GM12878 (cell line): ENCODE data around the gene KAT2B. TPM values are rescaled to one million over a fixed set of nuclear protein-coding genes. Genes with fewer than 3 reads are reported as not detected.
A peak's percentile ranks its signal among the peaks of the same experiment; 100 is the strongest.

Experiments
- ATAC-seq: fragments of 200-7000 bp; cut with Tn5 transposase; 3 replicates; pipeline ENCODE4 v1.9.1; 2020; ENCODE audit warnings: mild to moderate bottlenecking, moderate library complexity
- BruUV-seq: library from RNA; stranded (reverse); fragments of 400-500 nt; replicated peaks from 2 replicates; lab custom pipeline; 2021; lab: Mats Ljungman, UMichigan
- CTCF ChIA-PET: fragments of 300-600 bp; sonication (Branson Sonifier 250); formaldehyde crosslinking; extraction: SDS; loops from one replicate; lab custom pipeline; 2021; ENCODE audit warnings: inconsistent platforms; lab: Yijun Ruan, JAX
- POLR2A ChIA-PET: fragments of 350-600 bp; formaldehyde crosslinking; extraction: SDS; loops from one replicate; lab custom pipeline; 2021; ENCODE audit warnings: inconsistent platforms; lab: Charles Lee
- RAD21 ChIA-PET: fragments of 300-600 bp; sonication (Branson Sonifier 250); formaldehyde crosslinking; loops from one replicate; lab custom pipeline; 2023; ENCODE audit warnings: antibody characterized with exemption; ENCODE audit not compliant: unreplicated experiment; lab: Charles Lee
- SMC1A ChIA-PET: fragments of 300-600 bp; sonication (Branson Sonifier 250); formaldehyde crosslinking; loops from one replicate; lab custom pipeline; 2023; ENCODE audit not compliant: unreplicated experiment, uncharacterized antibody; lab: Charles Lee
- DNase-seq: peaks from one replicate; pipeline ENCODE4 v3.0.0-alpha.2; 2011; ENCODE audit warnings: low read depth, low spot score
- FAIRE-seq: peaks from 3 replicates; lab custom pipeline; 2011; peaks lifted over from hg19 to GRCh38; lab: Jason Lieb, UNC
- H2AFZ ChIP-seq: 2 replicates; pipeline ENCODE4 v1.6.0; 2011; ENCODE audit warnings: low read depth, low read length, control low read depth; ENCODE audit not compliant: control insufficient read depth
- H3K27ac ChIP-seq: 2 replicates; pipeline ENCODE4 v1.5.1; 2011; ENCODE audit warnings: control low read depth; ENCODE audit not compliant: control insufficient read depth, insufficient read depth
- H3K27me3 ChIP-seq, 2 experiments: replicated peaks in 1 of 2; 2 replicates each; pipeline versions ENCODE4 v1.6.0 to v1.6.1; 2011; ENCODE audit warnings: low read length in 1 of 2; ENCODE audit not compliant: control insufficient read depth in 2 of 2, insufficient read depth in 2 of 2
- H3K36me3 ChIP-seq, 2 experiments: 2 replicates each; pipeline ENCODE4 v1.5.1; 2011; ENCODE audit warnings: low read length in 1 of 2; ENCODE audit not compliant: control insufficient read depth in 2 of 2, insufficient read depth in 2 of 2
- H3K4me1 ChIP-seq: 2 replicates; pipeline ENCODE4 v1.6.1; 2011; ENCODE audit warnings: mild to moderate bottlenecking, low read length, moderate library complexity, mixed read lengths; ENCODE audit not compliant: control insufficient read depth, insufficient read depth
- H3K4me2 ChIP-seq: 2 replicates; pipeline ENCODE4 v1.6.0; 2011; ENCODE audit warnings: control low read depth; ENCODE audit not compliant: control insufficient read depth, insufficient read depth
- H3K4me3 ChIP-seq: fragments of 200-600 bp; sonication (generic); 2 replicates; pipeline ENCODE4 v1.5.1; 2016
- H3K79me2 ChIP-seq: 2 replicates; pipeline ENCODE4 v1.6.0; 2011; ENCODE audit warnings: low read length; ENCODE audit not compliant: control insufficient read depth, insufficient read depth
- H3K9ac ChIP-seq: 2 replicates; pipeline ENCODE4 v1.8.0; 2011; ENCODE audit warnings: low read length, control low read depth, mixed read lengths; ENCODE audit not compliant: control insufficient read depth, insufficient read depth
- H3K9me3 ChIP-seq: replicated peaks from 3 replicates; pipeline ENCODE4 v1.5.1; 2011; ENCODE audit warnings: mild to moderate bottlenecking, low read length; ENCODE audit not compliant: control insufficient read depth, insufficient read depth
- H4K20me1 ChIP-seq: 2 replicates; pipeline ENCODE4 v1.6.0; 2011; ENCODE audit not compliant: control insufficient read depth, insufficient read depth
- CEBPB ChIP-seq, 2 experiments: fragments of 150-350 bp in 1 of 2; IDR thresholded peaks; 2 replicates each; pipeline ENCODE4 v1.6.1; 2012 to 2014; ENCODE audit warnings: low read depth in 2 of 2, low read length in 2 of 2, borderline replicate concordance in 1 of 2, inconsistent platforms in 1 of 2
- LARP7 ChIP-seq: fragments of 450-650 bp; IDR thresholded peaks from 2 replicates; pipeline ENCODE4 v1.6.1; 2017; ENCODE audit warnings: mild to moderate bottlenecking
- NBN ChIP-seq: fragments of 450-650 bp; IDR thresholded peaks from 2 replicates; pipeline ENCODE4 v1.6.1; 2016
- POLR2AphosphoS5 ChIP-seq: IDR thresholded peaks from 2 replicates; pipeline ENCODE4 v1.6.1; 2011; ENCODE audit warnings: mild to moderate bottlenecking, low read length, inconsistent platforms
- STAT3 ChIP-seq: IDR thresholded peaks from 2 replicates; pipeline ENCODE4 v1.6.1; 2011; ENCODE audit warnings: low read depth, low read length, improper control_type of control experiment
- SUPT20H ChIP-seq: IDR thresholded peaks from 2 replicates; pipeline ENCODE4 v1.6.1; 2011; ENCODE audit warnings: low read depth, mild to moderate bottlenecking, low read length, moderate library complexity, borderline replicate concordance; ENCODE audit not compliant: control insufficient read depth
- WGBS: methylation state at CpG from one replicate; pipeline ENCODE4 v1.1.6; 2016; ENCODE audit warnings: low lambda C conversion rate; ENCODE audit not compliant: insufficient replicate concordance, insufficient coverage; ENCODE audit errors: missing lambda C conversion rate; 5-methylcytosine and 5-hydroxymethylcytosine counted together
- in situ Hi-C: fragments of 300-500 bp; cut with MboI; formaldehyde crosslinking; loops from 9 replicates; pipeline ENCODE4 v1.14.3; 2018; ENCODE audit warnings: mixed read lengths
- intact Hi-C: fragments of 100-400 bp; cut with micrococcal nuclease; formaldehyde crosslinking; loops from one replicate; pipeline ENCODE4 v1.14.2; 2022; ENCODE audit not compliant: unreplicated experiment
- polyA plus RNA-seq, 11 experiments: library from polyadenylated mRNA; depleted of rRNA in 4 of 11; unstranded in 6 of 11; stranded (reverse) in 5 of 11; fragments of >200 nt; fragmentation: Nextera tagmentation in 4 of 11; fragmentation: Illumina TruSeq in 1 of 11; extraction: Ambion mirVana in 4 of 11; extraction: Trizol in 1 of 11; gene quantifications; 1 replicate in 1 of 11; 2 replicates in 10 of 11; pipeline versions ENCODE4 v1.2.1 to v1.2.3, GENCODE V29; 2011 to 2016; ENCODE audit warnings: inconsistent platforms in 2 of 11, missing spikeins in 2 of 11, low read depth in 1 of 11
- total RNA-seq, 4 experiments: library from RNA; depleted of rRNA in 3 of 4; stranded (reverse); fragments of >200 nt in 3 of 4; fragmentation: Illumina TruSeq in 1 of 4; extraction: Trizol in 1 of 4; gene quantifications; 2 replicates each; pipeline versions ENCODE4 v1.2.1 to v1.2.3, GENCODE V29; 2013 to 2021
- TF ChIP-seq, protein P1 (sequence below): fragments of 450-650 bp; IDR thresholded peaks from 2 replicates; pipeline ENCODE4 v1.6.1; 2017; ENCODE audit warnings: mild to moderate bottlenecking, moderate library complexity
- TF ChIP-seq, protein P2 (sequence below): IDR thresholded peaks from 2 replicates; pipeline ENCODE4 v1.6.1; 2012; ENCODE audit warnings: mild to moderate bottlenecking, low read depth, low read length
- TF ChIP-seq, protein P3 (sequence below): fragments of 450-650 bp; IDR thresholded peaks from 2 replicates; pipeline ENCODE4 v1.6.1; 2018; ENCODE audit warnings: borderline replicate concordance, mild to moderate bottlenecking; ENCODE audit not compliant: partially characterized antibody
- TF ChIP-seq, protein P4 (sequence below): fragments of 450-650 bp; IDR thresholded peaks from 2 replicates; pipeline ENCODE4 v1.6.1; 2017; ENCODE audit warnings: low read depth, mild to moderate bottlenecking, moderate library complexity

Gene KAT2B
- total and polyA plus RNA-seq, 10 of the 15 experiments (the other 5 are each of a cell fraction or from before 2014, with no cell fraction given): 2.9 to 15.2 (median 10.2) TPM

DNA sequence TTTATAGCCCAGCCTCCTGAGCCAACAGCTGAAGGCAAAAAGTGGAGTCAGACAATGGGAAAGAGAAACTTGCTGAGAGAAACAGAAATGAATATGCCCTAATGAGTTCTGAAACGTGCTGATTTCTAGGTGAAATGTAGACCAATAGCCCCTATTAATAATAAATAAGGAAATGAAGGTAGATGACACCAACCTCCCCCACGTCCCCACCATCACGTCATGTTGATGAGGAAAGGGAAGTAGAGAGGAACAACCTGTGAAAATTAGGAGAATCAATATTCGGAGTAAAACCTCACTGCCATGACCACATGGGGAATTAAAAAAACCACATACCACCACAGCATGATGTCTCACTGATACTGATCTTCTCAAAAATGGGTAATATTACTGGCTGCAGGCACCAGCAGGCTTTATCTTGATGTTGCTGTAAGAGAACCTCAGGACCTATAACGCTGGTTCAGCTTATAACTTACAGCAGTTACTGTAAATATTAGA is 64.0 kb downstream of the KAT2B start:
- Histone ChIP-seq H3K4me1 (peaks cover 16% of the 10 kb centered on the region), H3K27me3 (no peaks in the 10 kb centered on the region), H3K27ac (no peak overlapping the region), H3K36me3 (no peaks in the 10 kb centered on the region), H3K4me2 (peak overlapping the region; percentile 44; the same call in 1 of the 2 replicates), H3K9ac (no peak overlapping the region), H3K79me2 (no peaks in the 10 kb centered on the region), H3K9me3 (no peaks in the 10 kb centered on the region), H3K4me3 (0 out of 2 replicates have a peak overlapping the region, but pooled peaks have one; percentile 36), H2AFZ (peak overlapping the region; percentile 40), H4K20me1 (no peaks in the 10 kb centered on the region)
- WGBS: 10% methylated on average over 5 of the region's 5 CpGs
- DNase-seq: peak; percentile 13
- CTCF ChIA-PET: interaction anchor here (0.9 to 1.8 kb wide), 6 partner anchors 19 to 219 kb away, joined by 3 to 4 read pairs (median 4); no protein-coding TSS in a partner anchor
- SMC1A ChIA-PET: interaction anchor here (0.8 to 2.7 kb wide), 11 partner anchors 10 to 243 kb away, joined by 3 to 12 read pairs (median 4); partner anchors contain the start of genes KAT2B and SGO1
- no TSS peak for BruUV-seq
- intact Hi-C loops (no loop called here), in situ Hi-C loops (no loop called here)
- RAD21 ChIA-PET: interaction anchor here (1.0 to 2.0 kb wide), 3 partner anchors 59 to 63 kb away, joined by 3 to 11 read pairs (median 4); partner anchors contain the start of gene KAT2B
- peak; percentile 91 for ATAC-seq
- no peak for FAIRE-seq
- POLR2A ChIA-PET: interaction anchor here (1.0 kb wide), 1 partner anchor 18 kb away, joined by 4 read pairs; no protein-coding TSS in a partner anchor
- TF ChIP-seq POLR2AphosphoS5 (no peak), LARP7 (no peak), CEBPB (IDR thresholded peaks at IDR 0.05; ENCODE audit: borderline replicate concordance in 1 of 2, low read depth in 2 of 2, low read length in 2 of 2) (no peak), SUPT20H (no peak), NBN (0 out of 2 replicates have a peak, but pooled peaks have one; percentile 26), STAT3 (no peak)
- TF ChIP-seq, protein P1, sequence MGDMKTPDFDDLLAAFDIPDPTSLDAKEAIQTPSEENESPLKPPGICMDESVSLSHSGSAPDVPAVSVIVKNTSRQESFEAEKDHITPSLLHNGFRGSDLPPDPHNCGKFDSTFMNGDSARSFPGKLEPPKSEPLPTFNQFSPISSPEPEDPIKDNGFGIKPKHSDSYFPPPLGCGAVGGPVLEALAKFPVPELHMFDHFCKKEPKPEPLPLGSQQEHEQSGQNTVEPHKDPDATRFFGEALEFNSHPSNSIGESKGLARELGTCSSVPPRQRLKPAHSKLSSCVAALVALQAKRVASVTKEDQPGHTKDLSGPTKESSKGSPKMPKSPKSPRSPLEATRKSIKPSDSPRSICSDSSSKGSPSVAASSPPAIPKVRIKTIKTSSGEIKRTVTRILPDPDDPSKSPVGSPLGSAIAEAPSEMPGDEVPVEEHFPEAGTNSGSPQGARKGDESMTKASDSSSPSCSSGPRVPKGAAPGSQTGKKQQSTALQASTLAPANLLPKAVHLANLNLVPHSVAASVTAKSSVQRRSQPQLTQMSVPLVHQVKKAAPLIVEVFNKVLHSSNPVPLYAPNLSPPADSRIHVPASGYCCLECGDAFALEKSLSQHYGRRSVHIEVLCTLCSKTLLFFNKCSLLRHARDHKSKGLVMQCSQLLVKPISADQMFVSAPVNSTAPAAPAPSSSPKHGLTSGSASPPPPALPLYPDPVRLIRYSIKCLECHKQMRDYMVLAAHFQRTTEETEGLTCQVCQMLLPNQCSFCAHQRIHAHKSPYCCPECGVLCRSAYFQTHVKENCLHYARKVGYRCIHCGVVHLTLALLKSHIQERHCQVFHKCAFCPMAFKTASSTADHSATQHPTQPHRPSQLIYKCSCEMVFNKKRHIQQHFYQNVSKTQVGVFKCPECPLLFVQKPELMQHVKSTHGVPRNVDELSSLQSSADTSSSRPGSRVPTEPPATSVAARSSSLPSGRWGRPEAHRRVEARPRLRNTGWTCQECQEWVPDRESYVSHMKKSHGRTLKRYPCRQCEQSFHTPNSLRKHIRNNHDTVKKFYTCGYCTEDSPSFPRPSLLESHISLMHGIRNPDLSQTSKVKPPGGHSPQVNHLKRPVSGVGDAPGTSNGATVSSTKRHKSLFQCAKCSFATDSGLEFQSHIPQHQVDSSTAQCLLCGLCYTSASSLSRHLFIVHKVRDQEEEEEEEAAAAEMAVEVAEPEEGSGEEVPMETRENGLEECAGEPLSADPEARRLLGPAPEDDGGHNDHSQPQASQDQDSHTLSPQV: no peak
- TF ChIP-seq, protein P2, sequence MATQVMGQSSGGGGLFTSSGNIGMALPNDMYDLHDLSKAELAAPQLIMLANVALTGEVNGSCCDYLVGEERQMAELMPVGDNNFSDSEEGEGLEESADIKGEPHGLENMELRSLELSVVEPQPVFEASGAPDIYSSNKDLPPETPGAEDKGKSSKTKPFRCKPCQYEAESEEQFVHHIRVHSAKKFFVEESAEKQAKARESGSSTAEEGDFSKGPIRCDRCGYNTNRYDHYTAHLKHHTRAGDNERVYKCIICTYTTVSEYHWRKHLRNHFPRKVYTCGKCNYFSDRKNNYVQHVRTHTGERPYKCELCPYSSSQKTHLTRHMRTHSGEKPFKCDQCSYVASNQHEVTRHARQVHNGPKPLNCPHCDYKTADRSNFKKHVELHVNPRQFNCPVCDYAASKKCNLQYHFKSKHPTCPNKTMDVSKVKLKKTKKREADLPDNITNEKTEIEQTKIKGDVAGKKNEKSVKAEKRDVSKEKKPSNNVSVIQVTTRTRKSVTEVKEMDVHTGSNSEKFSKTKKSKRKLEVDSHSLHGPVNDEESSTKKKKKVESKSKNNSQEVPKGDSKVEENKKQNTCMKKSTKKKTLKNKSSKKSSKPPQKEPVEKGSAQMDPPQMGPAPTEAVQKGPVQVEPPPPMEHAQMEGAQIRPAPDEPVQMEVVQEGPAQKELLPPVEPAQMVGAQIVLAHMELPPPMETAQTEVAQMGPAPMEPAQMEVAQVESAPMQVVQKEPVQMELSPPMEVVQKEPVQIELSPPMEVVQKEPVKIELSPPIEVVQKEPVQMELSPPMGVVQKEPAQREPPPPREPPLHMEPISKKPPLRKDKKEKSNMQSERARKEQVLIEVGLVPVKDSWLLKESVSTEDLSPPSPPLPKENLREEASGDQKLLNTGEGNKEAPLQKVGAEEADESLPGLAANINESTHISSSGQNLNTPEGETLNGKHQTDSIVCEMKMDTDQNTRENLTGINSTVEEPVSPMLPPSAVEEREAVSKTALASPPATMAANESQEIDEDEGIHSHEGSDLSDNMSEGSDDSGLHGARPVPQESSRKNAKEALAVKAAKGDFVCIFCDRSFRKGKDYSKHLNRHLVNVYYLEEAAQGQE: no peak
- TF ChIP-seq, protein P3, sequence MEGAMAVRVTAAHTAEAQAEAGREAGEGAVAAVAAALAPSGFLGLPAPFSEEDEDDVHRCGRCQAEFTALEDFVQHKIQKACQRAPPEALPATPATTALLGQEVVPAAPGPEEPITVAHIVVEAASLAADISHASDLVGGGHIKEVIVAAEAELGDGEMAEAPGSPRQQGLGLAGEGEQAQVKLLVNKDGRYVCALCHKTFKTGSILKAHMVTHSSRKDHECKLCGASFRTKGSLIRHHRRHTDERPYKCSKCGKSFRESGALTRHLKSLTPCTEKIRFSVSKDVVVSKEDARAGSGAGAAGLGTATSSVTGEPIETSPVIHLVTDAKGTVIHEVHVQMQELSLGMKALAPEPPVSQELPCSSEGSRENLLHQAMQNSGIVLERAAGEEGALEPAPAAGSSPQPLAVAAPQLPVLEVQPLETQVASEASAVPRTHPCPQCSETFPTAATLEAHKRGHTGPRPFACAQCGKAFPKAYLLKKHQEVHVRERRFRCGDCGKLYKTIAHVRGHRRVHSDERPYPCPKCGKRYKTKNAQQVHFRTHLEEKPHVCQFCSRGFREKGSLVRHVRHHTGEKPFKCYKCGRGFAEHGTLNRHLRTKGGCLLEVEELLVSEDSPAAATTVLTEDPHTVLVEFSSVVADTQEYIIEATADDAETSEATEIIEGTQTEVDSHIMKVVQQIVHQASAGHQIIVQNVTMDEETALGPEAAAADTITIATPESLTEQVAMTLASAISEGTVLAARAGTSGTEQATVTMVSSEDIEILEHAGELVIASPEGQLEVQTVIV: no peak
- TF ChIP-seq, protein P4, sequence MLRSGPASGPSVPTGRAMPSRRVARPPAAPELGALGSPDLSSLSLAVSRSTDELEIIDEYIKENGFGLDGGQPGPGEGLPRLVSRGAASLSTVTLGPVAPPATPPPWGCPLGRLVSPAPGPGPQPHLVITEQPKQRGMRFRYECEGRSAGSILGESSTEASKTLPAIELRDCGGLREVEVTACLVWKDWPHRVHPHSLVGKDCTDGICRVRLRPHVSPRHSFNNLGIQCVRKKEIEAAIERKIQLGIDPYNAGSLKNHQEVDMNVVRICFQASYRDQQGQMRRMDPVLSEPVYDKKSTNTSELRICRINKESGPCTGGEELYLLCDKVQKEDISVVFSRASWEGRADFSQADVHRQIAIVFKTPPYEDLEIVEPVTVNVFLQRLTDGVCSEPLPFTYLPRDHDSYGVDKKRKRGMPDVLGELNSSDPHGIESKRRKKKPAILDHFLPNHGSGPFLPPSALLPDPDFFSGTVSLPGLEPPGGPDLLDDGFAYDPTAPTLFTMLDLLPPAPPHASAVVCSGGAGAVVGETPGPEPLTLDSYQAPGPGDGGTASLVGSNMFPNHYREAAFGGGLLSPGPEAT: peak; percentile 41; the same call in 1 of the 2 replicates
